Occipital lobe (tissue), 2 donors: ENCODE data around the gene NSUN2. TPM values are rescaled to one million over a fixed set of nuclear protein-coding genes. Genes with fewer than 3 reads are reported as not detected.

Source experiments
- DNase-seq: peaks from one replicate; lab custom pipeline; 2025; lab: John Stamatoyannopoulos, UW
- total RNA-seq: library from RNA; depleted of rRNA; stranded (reverse); fragments of >200 nt; gene quantifications from one replicate; pipeline ENCODE4 v1.2.3, GENCODE V29; 2014

NSUN2 gene
- total RNA-seq, 1 donor from 2014 or later, result 41.2 TPM

- no peak for DNase-seq
These were observed 74.9 kb downstream of the NSUN2 start for GRCh38 chr5:6557807-6558575.

DNA sequence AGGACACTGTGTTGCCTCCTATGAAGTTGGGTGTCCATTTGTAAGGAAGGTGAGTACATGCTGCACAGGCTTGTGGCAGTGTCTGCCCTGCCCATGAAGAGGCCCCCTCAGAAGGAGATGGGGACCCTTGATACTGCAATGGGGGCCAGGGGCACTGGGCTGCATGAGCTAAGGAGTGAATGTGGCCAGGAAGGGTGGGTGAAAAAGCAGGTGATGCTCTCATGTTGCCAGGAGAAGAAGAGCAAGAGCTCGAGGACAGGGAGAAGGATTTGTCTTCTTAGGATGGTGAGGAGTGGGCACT lies 76.1 kb downstream of the NSUN2 start:
- no peak for DNase-seq

DNA sequence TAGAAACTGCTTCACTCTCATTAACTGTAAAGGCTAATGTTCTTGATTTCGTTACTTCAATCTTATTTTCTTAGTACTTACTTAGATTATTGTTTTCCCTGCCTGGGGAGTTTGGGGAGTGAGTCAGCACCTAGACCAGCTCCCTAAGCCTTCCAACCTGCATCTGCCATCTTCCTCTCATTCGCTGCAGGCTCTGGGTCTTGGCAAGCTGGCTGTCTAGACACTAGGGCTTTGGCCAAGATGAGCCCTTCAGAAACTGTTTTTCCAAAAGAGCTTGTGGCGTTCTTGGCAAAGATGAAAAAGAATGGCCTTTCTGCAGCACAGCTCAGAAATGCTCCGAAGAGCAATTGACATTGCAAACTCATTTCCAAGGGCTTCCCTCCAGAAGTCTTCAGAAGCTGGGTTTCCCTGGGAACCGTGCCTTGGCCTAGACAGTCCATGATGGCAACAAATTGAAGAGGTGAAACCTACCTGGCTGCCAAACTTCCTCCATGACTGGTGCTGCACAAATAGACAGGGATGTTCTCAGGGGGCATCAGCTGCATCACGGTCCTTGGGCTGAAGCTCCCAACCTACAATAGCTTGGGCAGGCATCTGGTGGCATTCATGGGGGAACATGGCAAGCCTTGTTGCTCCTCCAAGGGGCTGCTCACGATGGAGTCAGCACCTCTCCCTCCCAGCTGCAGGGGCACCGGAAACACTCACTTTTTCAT lies 76.6 kb downstream of the NSUN2 start:
- no peak for DNase-seq

DNA sequence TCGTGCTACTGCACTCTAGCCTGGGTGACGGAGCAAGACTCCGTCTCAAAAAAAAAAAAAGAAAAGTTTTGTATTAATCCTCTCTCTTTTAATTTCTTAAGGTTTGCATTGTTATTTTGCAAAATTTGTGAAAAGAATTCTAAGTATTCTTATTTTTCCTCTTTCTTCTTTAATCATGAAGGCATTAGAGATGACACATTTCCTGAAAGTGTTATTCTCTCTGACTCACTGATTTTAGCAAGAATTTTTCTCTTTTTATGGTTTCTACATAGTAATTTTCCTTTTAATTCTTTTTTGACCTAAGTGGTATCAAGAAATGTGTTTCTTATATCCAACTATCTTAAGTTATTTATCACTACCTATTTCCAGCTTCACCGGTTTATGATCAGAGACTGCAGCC lies 78.0 kb downstream of the NSUN2 start:
- DNase-seq, result no peak

DNA sequence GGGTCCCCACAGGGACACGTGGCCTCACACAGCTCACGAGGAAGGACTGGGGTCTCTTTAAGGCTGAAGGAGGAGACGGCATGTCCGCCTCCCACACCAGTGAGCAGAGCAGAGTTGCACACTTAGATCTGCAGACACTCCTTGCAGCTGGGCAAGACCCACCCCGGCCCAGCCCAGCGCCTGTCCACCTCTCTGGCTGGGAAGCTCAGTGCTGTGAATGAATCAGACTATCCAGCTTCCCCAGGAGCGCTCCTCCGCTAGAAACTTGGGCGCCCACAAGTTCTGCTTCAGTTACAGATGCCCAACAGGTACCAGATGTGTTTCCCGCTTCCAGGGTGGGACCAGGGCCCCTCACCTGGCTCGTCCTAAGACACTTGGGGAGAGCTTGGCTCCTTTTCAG lies 78.9 kb downstream of the NSUN2 start:
- DNase-seq, result no peak

DNA sequence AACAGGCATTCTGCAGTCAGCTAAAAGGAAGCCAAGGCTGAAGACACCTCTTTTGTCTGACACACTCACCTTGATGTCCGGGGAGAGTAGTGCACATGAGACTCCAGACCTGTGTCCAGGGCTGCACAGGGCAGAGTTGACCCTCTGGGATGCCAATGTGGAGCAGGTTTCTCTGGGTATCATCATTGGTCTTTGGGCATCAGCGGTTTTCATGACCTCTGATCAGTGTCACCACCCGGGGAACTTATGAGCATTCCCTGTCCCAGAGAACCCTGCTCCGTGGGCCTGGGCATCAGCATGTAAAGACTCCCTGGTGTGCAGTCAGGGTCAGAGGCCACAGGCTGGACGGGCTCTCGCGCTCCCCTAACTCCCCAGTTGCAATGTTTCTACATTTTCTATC lies 80.2 kb downstream of the NSUN2 start:
- DNase-seq, result no peak

DNA sequence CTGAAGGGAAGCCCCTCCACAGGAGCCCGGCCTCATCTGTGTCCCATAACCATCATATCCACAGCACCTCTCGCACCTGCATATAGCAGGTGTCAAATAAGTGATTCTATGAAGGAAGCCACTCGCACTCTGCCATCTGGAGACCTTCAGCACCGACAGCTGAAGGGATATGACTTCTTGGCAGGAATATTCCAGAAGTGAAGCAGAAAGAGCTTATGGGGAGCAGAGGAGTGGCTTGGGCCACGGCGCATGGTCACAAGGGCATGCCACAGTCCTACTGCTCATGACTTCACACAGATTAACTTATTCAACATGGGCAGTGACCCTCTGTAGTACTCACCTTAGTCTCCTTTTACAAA lies 80.9 kb downstream of the NSUN2 start:
- no peak for DNase-seq

- DNase-seq, result no peak
These were observed 81.4 kb downstream of the NSUN2 start for GRCh38 chr5:6551287-6551954.

GRCh38 chr5:6550628-6551027 lies 82.2 kb downstream of the NSUN2 start:
- DNase-seq, result no peak

Other genes with a start within 250 kb of the NSUN2 start
- gene UBE2QL1, start 184.2 kb downstream of the NSUN2 start, total RNA-seq, result 46.3 TPM
- 51.8 TPM for gene SRD5A1, start 396 bp upstream of the NSUN2 start, total RNA-seq
- gene TENT4A, start 80.4 kb upstream of the NSUN2 start, total RNA-seq, result 20.7 TPM